Subcutaneous abdominal adipose tissue (tissue), 5 donors: Measurements from ENCODE around the gene ZRSR2.
"Not testable (repeated sequence)": the region's sequence is repeated elsewhere in the genome, so short reads cannot be mapped to it uniquely, and the experiment has no call there.

ENCODE experiments used
- H3K27ac ChIP-seq: one replicate; pipeline ENCODE4 v1.7.0; 2013; ENCODE audit warnings: low read depth, mild to moderate bottlenecking, inconsistent platforms, low read length, moderate library complexity
- H3K27me3 ChIP-seq, 5 donors: one replicate each; pipeline ENCODE4 v1.7.0; 2013; ENCODE audit warnings: low read length in 5 of 5, inconsistent platforms in 1 of 5; ENCODE audit not compliant: control insufficient read depth in 5 of 5, insufficient read depth in 4 of 5
- H3K36me3 ChIP-seq, 5 donors: one replicate each; pipeline ENCODE4 v1.7.0; 2013; ENCODE audit warnings: low read length in 5 of 5; ENCODE audit not compliant: control insufficient read depth in 5 of 5, insufficient read depth in 5 of 5
- H3K4me1 ChIP-seq, 5 donors: one replicate each; pipeline ENCODE4 v1.7.0; 2013; ENCODE audit warnings: low read length in 5 of 5, mild to moderate bottlenecking in 3 of 5, moderate library complexity in 1 of 5; ENCODE audit not compliant: control insufficient read depth in 5 of 5, insufficient read depth in 5 of 5
- H3K4me3 ChIP-seq, 5 donors: one replicate each; pipeline ENCODE4 v1.7.0; 2013; ENCODE audit warnings: low read length in 5 of 5, low read depth in 1 of 5
- H3K9ac ChIP-seq, 5 donors: one replicate each; pipeline ENCODE4 v1.7.0; 2013; ENCODE audit warnings: low read length in 5 of 5, mild to moderate bottlenecking in 4 of 5, moderate library complexity in 3 of 5
- H3K9me3 ChIP-seq, 5 donors: one replicate each; pipeline ENCODE4 v1.7.0; 2013; ENCODE audit warnings: low read length in 5 of 5; ENCODE audit not compliant: control insufficient read depth in 5 of 5
- donor health status: healthy.
- donor health status: healthy.
- donor health status: healthy.
- donor health status: healthy.
- donor health status: healthy.

Gene ZRSR2, protein sequence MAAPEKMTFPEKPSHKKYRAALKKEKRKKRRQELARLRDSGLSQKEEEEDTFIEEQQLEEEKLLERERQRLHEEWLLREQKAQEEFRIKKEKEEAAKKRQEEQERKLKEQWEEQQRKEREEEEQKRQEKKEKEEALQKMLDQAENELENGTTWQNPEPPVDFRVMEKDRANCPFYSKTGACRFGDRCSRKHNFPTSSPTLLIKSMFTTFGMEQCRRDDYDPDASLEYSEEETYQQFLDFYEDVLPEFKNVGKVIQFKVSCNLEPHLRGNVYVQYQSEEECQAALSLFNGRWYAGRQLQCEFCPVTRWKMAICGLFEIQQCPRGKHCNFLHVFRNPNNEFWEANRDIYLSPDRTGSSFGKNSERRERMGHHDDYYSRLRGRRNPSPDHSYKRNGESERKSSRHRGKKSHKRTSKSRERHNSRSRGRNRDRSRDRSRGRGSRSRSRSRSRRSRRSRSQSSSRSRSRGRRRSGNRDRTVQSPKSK

DNA sequence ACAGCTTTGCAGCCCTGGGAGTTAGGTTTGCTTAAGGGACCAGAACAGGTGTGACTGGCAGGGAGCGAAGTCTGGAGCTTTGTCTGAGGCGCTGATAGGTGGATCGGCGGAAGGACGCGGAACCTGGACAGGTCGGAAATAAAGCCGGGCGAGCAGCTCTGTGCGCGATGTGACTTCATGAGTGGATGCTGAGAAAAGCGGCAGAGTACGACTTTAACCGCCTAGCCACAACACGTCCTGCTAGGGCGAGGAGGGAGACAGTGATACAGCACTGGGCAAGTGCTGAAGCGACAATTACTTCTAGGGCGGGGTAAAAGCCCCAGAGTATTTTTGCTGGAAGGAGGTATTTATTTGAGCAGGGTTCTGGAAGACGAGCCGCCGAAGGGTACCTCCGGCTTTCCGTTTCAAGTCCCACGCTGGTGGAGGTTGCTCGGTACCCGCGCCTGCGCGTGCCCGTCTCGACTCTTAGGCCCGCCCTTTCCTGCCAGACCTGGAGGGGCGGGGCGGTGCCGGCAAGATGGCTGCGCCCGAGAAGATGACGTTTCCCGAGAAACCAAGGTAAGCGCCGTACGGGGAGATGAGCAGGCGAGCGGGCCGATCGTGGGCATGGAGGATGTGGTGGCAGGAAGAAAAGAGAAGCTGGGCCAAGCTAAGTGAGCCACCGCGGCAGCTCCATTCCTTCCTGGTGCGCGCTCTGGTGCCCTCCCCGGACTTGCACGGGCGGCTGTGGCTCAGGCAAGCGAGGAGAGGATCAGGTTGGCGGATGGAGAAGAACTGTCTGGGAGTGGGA is at the start of gene ZRSR2:
Gene ZRSR2 (plus strand): TSS at position 506 of the 790 bp plus-strand sequence. CDS start 12 bp downstream, at position 518.
- Histone ChIP-seq H3K9me3 (no peaks in the 10 kb centered on the region), H3K4me1 (peaks cover 4 to 18% (median 16%) of the 10 kb centered on the region in 5 donors), H3K4me3 (peak within 1 kb of the TSS; percentile 96 to 99 (median 98)), H3K36me3 (peaks cover 0 to 10% (median 1%) of the 10 kb centered on the region in 5 donors), H3K27me3 (no peaks in the 10 kb centered on the region), H3K27ac (peak within 1 kb of the TSS; percentile 62), H3K9ac (peak within 1 kb of the TSS; percentile 21 to 87 (median 73))

GRCh38 chrX:15744181-15744867 is 46.0 kb upstream of the ZRSR2 start:
- Histone ChIP-seq H3K27me3 (peaks cover 0 to 7% (median 0%) of the 10 kb centered on the region in 5 donors), H3K36me3 (no peaks in the 10 kb centered on the region), H3K4me1 (peaks cover 0 to 10% (median 8%) of the 10 kb centered on the region in 5 donors), H3K9me3 (no peaks in the 10 kb centered on the region), H3K27ac (no peak overlapping the region), H3K9ac (no peak overlapping the region), H3K4me3 (no peak overlapping the region)

DNA sequence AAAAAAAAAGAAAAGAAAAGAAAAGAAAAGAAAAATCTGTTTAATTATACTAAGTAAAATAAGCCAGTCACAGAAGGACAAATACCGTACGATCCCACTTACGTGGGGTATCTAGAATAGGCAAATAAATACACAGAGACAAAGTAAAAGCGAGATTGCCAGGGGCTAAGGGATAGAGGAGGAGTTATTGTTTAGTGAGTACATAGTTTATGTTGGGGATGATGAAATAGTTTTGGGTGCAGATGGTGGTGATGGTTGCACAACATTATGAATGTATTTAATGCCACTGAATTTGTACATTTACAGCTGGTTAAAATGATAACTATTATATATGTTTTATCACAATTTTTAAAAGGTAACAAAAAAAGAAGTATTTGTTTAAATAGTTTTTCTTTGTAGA is 45.1 kb upstream of the ZRSR2 start:
- H3K27ac ChIP-seq, result no peak overlapping the region
- H3K27me3 ChIP-seq, result peaks cover 0 to 7% (median 0%) of the 10 kb centered on the region in 5 donors
- no peaks in the 10 kb centered on the region for H3K36me3 ChIP-seq
- no peaks in the 10 kb centered on the region for H3K9me3 ChIP-seq
- H3K4me3 ChIP-seq, result no peak overlapping the region
- H3K9ac ChIP-seq, result no peak overlapping the region
- peaks cover 2 to 12% (median 7%) of the 10 kb centered on the region in 5 donors for H3K4me1 ChIP-seq

GRCh38 chrX:15746651-15747050 is 43.6 kb upstream of the ZRSR2 start:
- not testable (repeated sequence) for H3K9ac ChIP-seq, H3K4me3 ChIP-seq, H3K27me3 ChIP-seq, H3K27ac ChIP-seq, H3K36me3 ChIP-seq, H3K9me3 ChIP-seq
- peaks cover 2 to 27% (median 16%) of the 10 kb centered on the region in 5 donors for H3K4me1 ChIP-seq

DNA sequence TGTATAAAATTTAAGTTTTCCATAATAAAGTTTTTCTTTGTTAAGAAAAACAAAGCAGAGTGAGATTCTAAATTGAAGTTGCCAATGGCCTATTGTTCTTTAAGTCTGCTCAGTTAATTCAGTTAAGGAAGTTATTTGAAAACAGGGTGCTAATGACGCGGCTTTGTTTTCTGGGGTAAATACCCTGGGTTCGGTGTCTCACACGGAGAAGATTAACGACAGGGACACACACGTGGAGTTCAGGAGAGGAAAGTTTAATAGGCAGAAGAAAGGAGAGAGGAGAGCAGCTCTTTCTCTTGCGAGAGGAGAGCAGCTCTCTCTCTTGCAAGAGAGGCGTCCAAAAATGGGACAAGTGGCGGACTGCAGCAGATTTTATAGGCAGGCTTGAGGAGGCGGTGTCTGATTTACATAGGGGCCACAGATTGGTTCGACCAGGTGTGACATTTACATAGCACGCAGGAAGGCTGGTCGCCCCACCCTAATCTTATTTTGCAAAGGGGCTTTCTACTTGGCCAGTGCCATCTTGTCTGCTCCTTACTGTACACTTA is 42.6 kb upstream of the ZRSR2 start:
- Histone ChIP-seq H3K9ac (no peak overlapping the region), H3K27ac (no peak overlapping the region), H3K36me3 (no peaks in the 10 kb centered on the region), H3K4me3 (no peak overlapping the region), H3K27me3 (peaks cover 0 to 6% (median 0%) of the 10 kb centered on the region in 5 donors), H3K4me1 (peaks cover 2 to 30% (median 16%) of the 10 kb centered on the region in 5 donors), H3K9me3 (no peaks in the 10 kb centered on the region)

DNA sequence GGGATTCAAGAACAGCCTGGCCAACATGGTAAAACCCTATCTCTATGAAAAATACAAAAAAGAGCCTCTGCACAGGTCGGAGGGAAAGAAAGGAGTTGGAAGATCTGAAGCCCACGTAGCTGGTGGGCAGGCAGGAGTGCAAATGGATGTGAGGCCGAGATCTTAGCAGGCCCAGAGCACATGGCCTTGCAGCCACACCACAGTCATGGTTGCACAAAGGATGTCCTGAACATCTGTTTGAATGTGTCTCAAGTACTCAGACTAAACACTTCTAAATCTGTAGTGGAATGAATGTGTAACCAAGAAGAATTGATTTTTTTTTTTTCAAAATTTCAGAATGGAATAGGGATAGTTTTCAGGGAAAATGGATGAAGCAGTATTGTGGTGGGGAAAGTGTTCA is 41.4 kb upstream of the ZRSR2 start:
- Histone ChIP-seq H3K4me1 (peaks cover 2 to 25% (median 13%) of the 10 kb centered on the region in 5 donors), H3K9me3 (no peaks in the 10 kb centered on the region), H3K36me3 (no peaks in the 10 kb centered on the region), H3K27me3 (peaks cover 0 to 4% (median 0%) of the 10 kb centered on the region in 5 donors), H3K9ac (no peak overlapping the region), H3K4me3 (no peak overlapping the region), H3K27ac (peak overlapping the region; percentile 63)

DNA sequence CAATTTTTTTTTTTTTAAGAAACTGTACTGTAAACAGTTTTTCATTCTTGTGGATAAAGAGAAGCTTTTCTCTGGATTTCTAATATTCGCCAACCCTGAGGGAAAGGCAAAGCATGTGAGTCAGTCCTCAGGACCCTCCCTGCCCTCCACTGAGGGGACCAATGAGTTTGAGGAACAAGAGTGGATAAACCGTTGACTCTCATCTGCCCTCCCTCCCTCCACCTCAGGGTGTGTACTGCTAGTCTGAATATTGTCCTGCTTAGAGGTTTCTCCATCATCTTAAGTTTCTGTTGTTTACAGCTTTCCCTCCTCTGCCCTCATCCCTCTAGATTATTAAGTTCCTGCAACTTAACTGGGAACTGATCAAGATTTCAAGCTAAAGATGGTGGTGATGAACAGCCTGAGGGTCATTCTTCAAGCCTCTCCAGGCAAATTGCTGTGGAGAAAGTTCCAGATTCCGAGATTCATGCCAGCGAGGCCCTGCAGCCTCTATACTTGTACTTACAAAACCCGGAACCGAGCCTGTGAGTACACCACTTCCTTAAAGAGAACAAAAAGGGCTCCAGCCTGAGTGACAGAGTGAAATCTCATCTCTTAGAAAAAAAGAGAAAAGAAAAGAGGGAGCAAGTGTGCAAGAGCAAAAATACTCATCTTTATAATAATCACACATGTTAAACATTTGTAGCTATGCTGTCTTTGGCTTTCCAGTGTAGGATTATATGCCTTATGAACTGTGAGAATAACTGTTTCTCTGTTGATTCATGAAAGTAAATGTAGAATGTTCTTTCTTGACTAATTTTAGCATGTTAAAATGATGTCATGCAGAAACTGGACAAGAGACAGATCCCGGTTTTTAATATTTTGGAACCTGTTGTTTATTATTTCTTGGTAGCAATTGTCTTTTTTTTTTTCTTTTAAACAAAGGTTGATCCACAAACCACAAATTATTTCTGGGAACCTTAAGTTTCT is 40.4 kb upstream of the ZRSR2 start:
- Histone ChIP-seq H3K4me1 (peaks cover 2 to 25% (median 13%) of the 10 kb centered on the region in 5 donors), H3K9me3 (no peaks in the 10 kb centered on the region), H3K27ac (peak overlapping the region; percentile 63), H3K4me3 (no peak overlapping the region), H3K36me3 (no peaks in the 10 kb centered on the region), H3K9ac (no peak overlapping the region), H3K27me3 (peaks cover 0 to 2% (median 0%) of the 10 kb centered on the region in 5 donors)

- no peak overlapping the region for H3K9ac ChIP-seq
- no peaks in the 10 kb centered on the region for H3K36me3 ChIP-seq
- peak overlapping the region in 1 of 5 donors; percentile 39 for H3K4me3 ChIP-seq
- peaks cover 2 to 25% (median 13%) of the 10 kb centered on the region in 5 donors for H3K4me1 ChIP-seq
- H3K27me3 ChIP-seq, result peaks cover 0 to 2% (median 0%) of the 10 kb centered on the region in 5 donors
- no peaks in the 10 kb centered on the region for H3K9me3 ChIP-seq
- H3K27ac ChIP-seq, result peak overlapping the region; percentile 63
Observed at GRCh38 chrX:15750611-15751154, 39.6 kb upstream of the ZRSR2 start.
